Adrenal gland (tissue), 5 donors: ENCODE results near the gene BZW1.

Experiments used
- POLR2A ChIP-seq, 2 donors: fragments of 450-650 bp; IDR thresholded peaks; one replicate each; pipeline ENCODE4 v1.6.1; 2017; ENCODE audit warnings: antibody characterized with exemption in 2 of 2, mild to moderate bottlenecking in 2 of 2, moderate library complexity in 1 of 2
- TF ChIP-seq, protein P1 (sequence below), 6 experiments: fragments of 450-650 bp in 4 of 6; fragments of 200-600 bp in 2 of 6; sonication (generic) in 1 of 6; IDR thresholded peaks; 1 replicate in 5 of 6; 2 replicates in 1 of 6; pipeline versions ENCODE4 v1.5.1 to v1.8.0; 2016 to 2021; ENCODE audit warnings: antibody characterized with exemption in 6 of 6, mild to moderate bottlenecking in 2 of 6, moderate library complexity in 1 of 6
- donor health status: DM: no; HTN: no; CAD: no.

DNA sequence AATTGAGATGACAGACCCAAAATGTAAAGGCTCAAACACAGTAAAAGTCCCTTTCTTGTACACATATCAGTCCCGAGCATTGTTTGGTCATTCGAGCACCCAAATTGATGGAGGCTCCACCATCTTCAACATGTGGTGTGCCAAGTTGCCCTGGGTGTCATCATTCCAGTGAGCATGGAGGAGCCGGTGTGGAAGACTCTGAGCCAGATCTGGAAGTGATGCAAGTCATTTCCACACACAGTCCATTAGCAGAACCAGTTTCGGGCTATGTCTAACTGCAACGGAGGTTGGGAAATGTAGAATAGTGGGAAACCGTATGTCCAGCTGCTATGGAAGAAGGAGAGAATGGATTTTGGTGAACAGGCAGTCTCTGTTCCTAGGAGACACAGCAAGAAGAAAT, 40.9 kb upstream of the BZW1 start:
- TF ChIP-seq, protein P1, sequence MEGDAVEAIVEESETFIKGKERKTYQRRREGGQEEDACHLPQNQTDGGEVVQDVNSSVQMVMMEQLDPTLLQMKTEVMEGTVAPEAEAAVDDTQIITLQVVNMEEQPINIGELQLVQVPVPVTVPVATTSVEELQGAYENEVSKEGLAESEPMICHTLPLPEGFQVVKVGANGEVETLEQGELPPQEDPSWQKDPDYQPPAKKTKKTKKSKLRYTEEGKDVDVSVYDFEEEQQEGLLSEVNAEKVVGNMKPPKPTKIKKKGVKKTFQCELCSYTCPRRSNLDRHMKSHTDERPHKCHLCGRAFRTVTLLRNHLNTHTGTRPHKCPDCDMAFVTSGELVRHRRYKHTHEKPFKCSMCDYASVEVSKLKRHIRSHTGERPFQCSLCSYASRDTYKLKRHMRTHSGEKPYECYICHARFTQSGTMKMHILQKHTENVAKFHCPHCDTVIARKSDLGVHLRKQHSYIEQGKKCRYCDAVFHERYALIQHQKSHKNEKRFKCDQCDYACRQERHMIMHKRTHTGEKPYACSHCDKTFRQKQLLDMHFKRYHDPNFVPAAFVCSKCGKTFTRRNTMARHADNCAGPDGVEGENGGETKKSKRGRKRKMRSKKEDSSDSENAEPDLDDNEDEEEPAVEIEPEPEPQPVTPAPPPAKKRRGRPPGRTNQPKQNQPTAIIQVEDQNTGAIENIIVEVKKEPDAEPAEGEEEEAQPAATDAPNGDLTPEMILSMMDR (IDR thresholded peaks at IDR 0.05): no peak
- no peak for TF ChIP-seq POLR2A (IDR thresholded peaks at IDR 0.05)
